Lower leg skin (tissue), 4 donors: ENCODE results near the gene GIPC3. TPM values are rescaled to one million over a fixed set of nuclear protein-coding genes. Genes with fewer than 3 reads are reported as not detected.

Experiments
- DNase-seq, 2 donors: peaks; one replicate each; pipeline ENCODE4 v3.0.0-alpha.2; 2019; ENCODE audit warnings: low spot score in 2 of 2
- H3K4me3 ChIP-seq: fragments of 200-600 bp; sonication (generic); 2 replicates; pipeline ENCODE4 v1.5.1; 2017; ENCODE audit warnings: mild to moderate bottlenecking, low read depth; ENCODE audit not compliant: poor library complexity, severe bottlenecking
- CTCF ChIP-seq, 3 donors: fragments of 450-650 bp; IDR thresholded peaks; one replicate each; pipeline ENCODE4 v1.5.1; 2016; ENCODE audit warnings: antibody characterized with exemption in 3 of 3, mild to moderate bottlenecking in 3 of 3, moderate library complexity in 2 of 3
- POLR2A ChIP-seq, 2 donors: fragments of 450-650 bp; IDR thresholded peaks; one replicate each; pipeline ENCODE4 v1.6.1; 2016 to 2017; ENCODE audit warnings: antibody characterized with exemption in 2 of 2, mild to moderate bottlenecking in 1 of 2, moderate library complexity in 1 of 2
- WGBS, 2 donors: methylation state at CpG; one replicate each; pipeline ENCODE4 v1.1.5; 2018; 5-methylcytosine and 5-hydroxymethylcytosine counted together
- intact Hi-C: fragments of 100-400 bp; cut with DNase I; formaldehyde crosslinking; loops from one replicate; pipeline ENCODE4 v1.15.0; 2023; ENCODE audit warnings: low total_unique reads
- total RNA-seq, 4 donors: library from RNA; depleted of rRNA; stranded (reverse); fragments of >200 nt; gene quantifications; one replicate each; pipeline ENCODE4 v1.1.0, GENCODE V29; 2016

Gene GIPC3
- total RNA-seq, 4 donors from 2014 or later: 0.19 to 0.52 (median 0.25) TPM; not detected in 1

GRCh38 chr19:3609779-3610719 is 24.8 kb downstream of the GIPC3 start:
- DNase-seq: no peak
- intact Hi-C loops: loop anchor here (10.0 kb wide), 2 partner anchors 85 to 295 kb away; no protein-coding TSS in a partner anchor
- TF ChIP-seq CTCF (IDR thresholded peaks at IDR 0.05) (no peak), POLR2A (IDR thresholded peaks at IDR 0.05) (no peak)
- H3K4me3 ChIP-seq: no peak overlapping the region
- WGBS, 2 donors: 67 to 70% methylated on average over 24 of the region's 24 CpGs

DNA sequence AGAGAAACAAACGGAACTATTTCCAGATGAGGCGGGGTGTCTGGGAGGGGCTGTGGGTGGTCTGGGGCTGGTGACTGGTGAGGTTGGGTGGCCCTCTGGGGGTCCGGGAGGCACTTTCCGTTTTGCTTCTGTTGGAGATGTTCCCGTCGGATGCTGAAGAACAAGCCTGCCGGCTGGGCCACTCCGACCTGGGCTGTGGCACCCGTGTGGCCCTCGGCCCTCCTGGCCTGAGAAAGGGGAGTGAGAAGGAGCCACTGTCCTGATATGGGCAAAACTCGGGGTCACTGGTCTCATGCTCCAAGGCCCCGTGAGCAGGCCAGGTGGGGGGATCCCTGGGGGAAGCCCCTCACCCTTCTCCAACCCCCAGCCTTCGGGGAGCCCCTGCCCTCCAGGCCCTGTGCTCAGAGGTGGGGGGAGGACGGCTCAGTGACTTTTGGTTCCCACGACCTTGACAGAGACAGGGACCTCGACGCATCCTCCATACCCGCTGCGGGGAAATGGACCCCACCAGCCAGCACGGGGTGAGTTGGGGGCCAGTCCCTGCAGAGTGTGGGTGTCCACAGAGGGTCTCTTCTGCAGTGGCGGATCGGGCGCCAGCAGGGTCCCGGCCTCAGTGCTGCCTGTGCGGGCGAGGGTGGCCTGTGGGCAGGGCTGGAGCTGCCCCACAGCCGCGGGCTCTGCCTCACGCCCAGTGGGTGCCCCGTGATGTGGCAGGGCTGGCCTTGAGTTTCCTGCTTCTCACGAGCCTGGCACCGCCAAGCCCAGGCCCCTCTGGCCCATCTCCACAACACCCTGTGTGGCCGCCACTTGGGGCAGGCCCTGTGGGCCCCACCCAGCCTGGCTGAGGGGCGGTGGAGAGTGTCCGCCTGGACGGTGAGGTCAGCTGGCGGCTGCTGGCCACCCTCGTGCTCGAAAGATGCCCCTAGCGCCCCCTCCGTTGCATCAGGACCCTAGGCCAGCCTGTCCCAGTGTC is 25.8 kb downstream of the GIPC3 start:
- H3K4me3 ChIP-seq: no peak overlapping the region
- no peak for TF ChIP-seq POLR2A (IDR thresholded peaks at IDR 0.05)
- no peak for TF ChIP-seq CTCF (IDR thresholded peaks at IDR 0.05)
- no peak for DNase-seq
- WGBS, 2 donors: 78 to 86% methylated on average over 23 to 33 of the region's 41 CpGs
- intact Hi-C loops: loop anchor here (10.0 kb wide), 2 partner anchors 86 to 296 kb away; no protein-coding TSS in a partner anchor

DNA sequence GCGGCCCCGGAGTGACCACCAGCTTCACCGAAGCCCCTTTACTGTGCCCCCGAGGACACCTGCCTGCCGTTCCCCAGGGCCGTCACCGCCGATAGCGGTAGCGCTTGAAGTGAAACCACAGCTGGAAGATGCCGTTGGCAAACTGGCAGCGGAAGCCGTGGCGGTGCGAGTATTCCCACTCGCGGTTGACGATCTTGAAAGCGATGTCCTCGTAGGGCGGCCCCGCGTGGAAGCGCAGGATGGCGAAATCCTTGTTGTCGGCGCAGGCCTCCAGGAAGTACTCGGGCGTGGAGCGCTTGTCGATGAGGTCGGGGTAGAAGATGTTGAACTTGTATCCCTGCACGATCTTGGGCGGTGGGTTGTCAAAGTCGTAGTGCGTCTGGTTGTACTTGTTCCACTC is 26.6 kb downstream of the GIPC3 start:
- no peak overlapping the region for H3K4me3 ChIP-seq
- WGBS, 2 donors: 93 to 95% methylated on average over 36 of the region's 36 CpGs
- no peak for DNase-seq
- intact Hi-C loops: loop anchor here (10.0 kb wide), 2 partner anchors 87 to 297 kb away; no protein-coding TSS in a partner anchor
- no peak for TF ChIP-seq CTCF (IDR thresholded peaks at IDR 0.05)
- TF ChIP-seq POLR2A (IDR thresholded peaks at IDR 0.05): no peak

DNA sequence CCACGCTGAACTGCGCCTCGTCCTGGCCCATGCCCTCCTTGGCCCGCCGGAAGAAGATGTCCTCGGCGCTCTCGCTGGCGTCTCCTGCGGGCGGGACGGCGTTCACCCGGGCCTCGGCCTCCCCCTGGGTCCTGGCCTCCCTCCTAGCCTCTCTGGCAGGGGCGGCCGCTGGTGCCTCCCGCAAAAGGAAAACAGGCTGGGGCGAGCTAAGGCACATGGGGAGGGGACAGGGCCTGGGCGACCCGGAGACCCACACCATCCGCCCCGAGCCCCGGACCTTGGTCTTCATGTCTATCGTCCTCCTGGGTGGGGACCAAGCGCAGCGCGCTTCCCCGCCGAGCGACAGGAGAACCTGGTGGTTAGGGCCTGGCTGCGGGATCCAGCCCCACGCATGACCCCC is 27.1 kb downstream of the GIPC3 start:
- no peak overlapping the region for H3K4me3 ChIP-seq
- TF ChIP-seq CTCF (IDR thresholded peaks at IDR 0.05) (no peak), POLR2A (IDR thresholded peaks at IDR 0.05) (no peak)
- WGBS, 2 donors: 96 to 97% methylated on average over 30 to 33 of the region's 33 CpGs
- intact Hi-C loops: loop anchor here (10.0 kb wide), 2 partner anchors 88 to 298 kb away; no protein-coding TSS in a partner anchor
- no peak for DNase-seq

DNA sequence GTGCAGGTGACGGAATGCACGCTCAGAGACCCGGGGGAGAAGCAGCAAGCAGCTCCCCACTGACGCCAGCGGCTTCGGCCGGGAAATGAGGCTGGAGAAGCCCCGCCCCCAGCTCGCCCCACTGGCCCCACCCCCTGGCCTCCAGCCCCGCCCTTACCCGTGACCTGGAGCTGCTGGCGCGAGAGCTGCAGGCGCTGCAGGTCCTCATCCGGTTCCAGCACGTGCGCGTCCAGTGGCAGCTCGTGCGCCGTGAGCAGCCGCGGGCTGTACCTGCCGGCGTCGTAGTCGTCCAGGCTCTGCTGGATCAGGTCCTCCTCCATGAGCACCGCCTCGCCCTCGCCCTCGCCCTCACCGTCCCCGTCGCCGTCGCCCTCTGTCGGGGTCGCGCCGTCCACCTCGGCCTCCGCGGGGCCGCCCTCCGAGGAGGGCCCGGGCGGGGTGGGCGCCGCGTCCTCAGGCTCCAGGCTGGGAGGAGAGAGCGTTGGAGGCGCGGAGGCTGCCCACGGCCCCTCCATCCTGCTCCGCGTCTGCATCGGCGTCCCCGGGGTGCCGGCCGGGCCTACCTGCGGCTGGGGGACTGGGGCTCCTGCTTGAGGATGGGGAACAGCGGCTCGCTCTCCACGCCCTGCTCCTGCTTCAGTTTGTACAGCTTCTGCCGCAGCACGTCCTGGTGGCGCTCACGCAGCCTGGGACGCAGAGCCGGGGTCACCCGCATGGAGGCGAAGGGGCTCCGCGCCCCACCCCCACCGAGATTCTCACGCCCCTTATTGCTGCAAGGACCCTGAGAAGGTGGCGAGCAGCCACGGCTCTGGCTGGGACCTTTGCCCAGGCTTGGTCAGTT is 27.8 kb downstream of the GIPC3 start:
- intact Hi-C loops: loop anchor here (10.0 kb wide), 2 partner anchors 88 to 298 kb away; no protein-coding TSS in a partner anchor
- DNase-seq: no peak
- H3K4me3 ChIP-seq: no peak overlapping the region
- 90 to 92% methylated on average over 75 to 79 of the region's 79 CpGs for WGBS, 2 donors
- TF ChIP-seq CTCF (IDR thresholded peaks at IDR 0.05) (no peak), POLR2A (IDR thresholded peaks at IDR 0.05) (no peak)
